Lower lobe of right lung (tissue), 2 donors: ENCODE measurements around the gene JTB. TPM values are rescaled to one million over a fixed set of nuclear protein-coding genes. Genes with fewer than 3 reads are reported as not detected.
A peak's percentile ranks its signal among the peaks of the same experiment; 100 is the strongest.

Source experiments
- ATAC-seq, 2 donors: fragments of 200-7000 bp; cut with Tn5 transposase; one replicate each; pipeline ENCODE4 v1.9.1; 2020 to 2022; ENCODE audit warnings: mild to moderate bottlenecking in 2 of 2, moderate library complexity in 2 of 2
- DNase-seq: peaks from one replicate; pipeline ENCODE4 v3.0.0-alpha.2; 2020
- H3K27ac ChIP-seq: fragments of 200-600 bp; one replicate; pipeline ENCODE4 v1.8.0; 2022
- H3K27me3 ChIP-seq: fragments of 200-600 bp; one replicate; pipeline ENCODE4 v1.8.0; 2022; ENCODE audit warnings: low read depth
- H3K36me3 ChIP-seq: fragments of 200-600 bp; one replicate; pipeline ENCODE4 v1.8.0; 2022; ENCODE audit warnings: mild to moderate bottlenecking
- H3K4me1 ChIP-seq: fragments of 200-600 bp; one replicate; pipeline ENCODE4 v1.8.0; 2022
- H3K4me3 ChIP-seq: fragments of 200-600 bp; one replicate; pipeline ENCODE4 v1.8.0; 2022; ENCODE audit warnings: mild to moderate bottlenecking
- H3K9me3 ChIP-seq: fragments of 200-600 bp; one replicate; pipeline ENCODE4 v1.8.0; 2022
- CTCF ChIP-seq: fragments of 200-600 bp; IDR thresholded peaks from one replicate; pipeline ENCODE4 v1.8.0; 2022; ENCODE audit warnings: antibody characterized with exemption, mild to moderate bottlenecking
- intact Hi-C: fragments of 100-400 bp; cut with DNase I; formaldehyde crosslinking; loops from one replicate; pipeline ENCODE4 v1.11.0; 2022
- total RNA-seq: library from RNA; stranded (reverse); fragmentation: NEBNext Ultra II Directional; extraction: Animal tissue kit (Norgen Biotek cat#: 25700); gene quantifications from one replicate; pipeline ENCODE4 v1.2.1, GENCODE V29; 2021
- donor health status: DM: no; HTN: yes; CAD: no; lungs with severe emphysema.

JTB gene
- total RNA-seq, 1 donor from 2014 or later: 121 TPM

GRCh38 chr1:153991806-153992205 lies 14.3 kb upstream of the JTB start:
- Histone ChIP-seq H3K9me3 (no peaks in the 10 kb centered on the region), H3K27ac (peak overlapping the region; percentile 95), H3K36me3 (peaks cover 42% of the 10 kb centered on the region), H3K4me3 (peak overlapping the region; percentile 64), H3K27me3 (no peaks in the 10 kb centered on the region), H3K4me1 (peaks cover 36% of the 10 kb centered on the region)
- ATAC-seq (no peak), DNase-seq (no peak)
- no peak for TF ChIP-seq CTCF
- intact Hi-C loops: no loop called here

- Histone ChIP-seq H3K9me3 (no peaks in the 10 kb centered on the region), H3K27ac (peak overlapping the region; percentile 95), H3K4me1 (peaks cover 41% of the 10 kb centered on the region), H3K36me3 (peaks cover 42% of the 10 kb centered on the region), H3K27me3 (no peaks in the 10 kb centered on the region), H3K4me3 (peak overlapping the region; percentile 64)
- TF ChIP-seq CTCF: no peak
- ATAC-seq (no peak), DNase-seq (no peak)
- intact Hi-C loops: no loop called here
Measured at GRCh38 chr1:153991151-153991630, 13.7 kb upstream of the JTB start.

GRCh38 chr1:153990468-153991150 lies 13.1 kb upstream of the JTB start, which contains the start of gene RPS27:
Gene RPS27 (plus strand): TSS chr1:153990762. CDS start chr1:153990797, 35 bp downstream.
- peaks cover 41% of the 10 kb centered on the region for H3K36me3 ChIP-seq
- DNase-seq: peak; percentile 88
- peak within 1 kb of the TSS; percentile 64 for H3K4me3 ChIP-seq
- H3K27ac ChIP-seq: peak within 1 kb of the TSS; percentile 95
- peaks cover 43% of the 10 kb centered on the region for H3K4me1 ChIP-seq
- intact Hi-C loops: no loop called here
- no peak for TF ChIP-seq CTCF
- H3K27me3 ChIP-seq: no peaks in the 10 kb centered on the region
- peak; percentile 85 to 88 for ATAC-seq
- no peaks in the 10 kb centered on the region for H3K9me3 ChIP-seq

- Histone ChIP-seq H3K4me3 (no peak overlapping the region), H3K27ac (no peak overlapping the region), H3K4me1 (peaks cover 45% of the 10 kb centered on the region), H3K9me3 (no peaks in the 10 kb centered on the region), H3K36me3 (peaks cover 18% of the 10 kb centered on the region), H3K27me3 (no peaks in the 10 kb centered on the region)
- TF ChIP-seq CTCF: no peak
- ATAC-seq (no peak), DNase-seq (no peak)
- intact Hi-C loops: loop anchor here (10.0 kb wide), 1 partner anchor 193 kb away; no protein-coding TSS in a partner anchor
Measured at GRCh38 chr1:153987621-153988020, 10.1 kb upstream of the JTB start.

- Histone ChIP-seq H3K36me3 (peaks cover 19% of the 10 kb centered on the region), H3K27ac (peak within 1 kb of the TSS; percentile 85), H3K27me3 (no peaks in the 10 kb centered on the region), H3K4me1 (peaks cover 31% of the 10 kb centered on the region), H3K4me3 (peak within 1 kb of the TSS; percentile 71), H3K9me3 (no peaks in the 10 kb centered on the region)
- intact Hi-C loops: loop anchor here (10.0 kb wide), 1 partner anchor 191 kb away; no protein-coding TSS in a partner anchor
- DNase-seq (peak; percentile 88), ATAC-seq (peak; percentile 88 to 90)
- TF ChIP-seq CTCF: no peak
Measured at GRCh38 chr1:153985941-153986761, 8.7 kb upstream of the JTB start, which contains the start of gene RAB13. Gene RAB13 (minus strand): TSS chr1:153986339. CDS start chr1:153986236, 103 bp downstream.
